22Rv1 (cell line): ENCODE measurements around the gene P4HB.

Source experiments
- ZFX ChIP-seq: fragments of 450-650 bp; IDR thresholded peaks from 2 replicates; pipeline ENCODE4 v1.6.1; 2017; ENCODE audit warnings: antibody characterized with exemption, borderline replicate concordance
- TF ChIP-seq, protein P1 (sequence below): fragments of 450-650 bp; IDR thresholded peaks from 2 replicates; pipeline ENCODE4 v1.5.1; 2017; ENCODE audit warnings: mild to moderate bottlenecking

DNA sequence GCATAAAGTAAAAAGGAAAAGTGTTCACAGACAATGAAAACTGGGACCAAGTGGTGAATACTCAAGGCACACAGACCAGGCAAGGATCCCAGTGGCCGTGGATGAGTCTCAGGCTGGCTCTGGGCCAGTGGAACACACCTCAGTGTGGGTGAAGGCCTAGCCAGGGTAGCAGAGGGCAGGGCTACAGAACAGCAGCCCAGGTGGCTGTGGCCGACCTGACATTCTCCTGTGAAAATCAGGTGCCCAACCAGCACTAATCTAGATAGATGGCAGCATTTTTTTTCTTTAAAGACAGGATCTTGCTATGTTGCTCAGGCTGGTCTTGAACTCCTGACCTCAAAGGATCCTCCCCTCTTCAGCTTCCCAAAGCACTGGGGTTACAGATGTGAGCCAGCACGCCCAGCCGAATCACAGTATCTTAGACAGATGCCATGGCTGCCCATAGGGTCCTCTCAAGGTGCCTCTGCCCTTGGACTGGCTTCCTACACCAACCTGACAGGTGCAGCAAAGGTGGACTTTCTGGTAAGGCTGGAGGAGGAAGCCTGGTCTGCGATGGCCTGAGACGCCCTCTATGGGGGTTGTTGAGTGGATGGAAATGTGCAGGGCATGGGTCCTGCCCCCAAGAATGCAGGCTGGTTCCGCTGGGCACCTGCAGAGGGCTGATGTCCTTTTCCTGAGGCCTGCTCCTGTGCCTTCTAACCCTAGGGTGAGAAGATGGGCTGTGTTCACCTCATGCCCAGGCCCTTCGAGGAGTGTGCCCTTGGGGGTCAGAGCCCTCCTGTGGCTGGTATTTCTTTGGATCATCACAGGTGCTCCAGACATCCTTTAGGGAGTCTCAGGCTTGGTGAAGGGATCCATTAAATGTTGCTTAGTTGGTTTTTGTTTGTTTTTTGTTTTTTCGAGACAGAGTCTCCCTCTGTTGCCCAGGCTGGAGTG lies 3.8 kb upstream of the P4HB start:
- TF ChIP-seq, protein P1, sequence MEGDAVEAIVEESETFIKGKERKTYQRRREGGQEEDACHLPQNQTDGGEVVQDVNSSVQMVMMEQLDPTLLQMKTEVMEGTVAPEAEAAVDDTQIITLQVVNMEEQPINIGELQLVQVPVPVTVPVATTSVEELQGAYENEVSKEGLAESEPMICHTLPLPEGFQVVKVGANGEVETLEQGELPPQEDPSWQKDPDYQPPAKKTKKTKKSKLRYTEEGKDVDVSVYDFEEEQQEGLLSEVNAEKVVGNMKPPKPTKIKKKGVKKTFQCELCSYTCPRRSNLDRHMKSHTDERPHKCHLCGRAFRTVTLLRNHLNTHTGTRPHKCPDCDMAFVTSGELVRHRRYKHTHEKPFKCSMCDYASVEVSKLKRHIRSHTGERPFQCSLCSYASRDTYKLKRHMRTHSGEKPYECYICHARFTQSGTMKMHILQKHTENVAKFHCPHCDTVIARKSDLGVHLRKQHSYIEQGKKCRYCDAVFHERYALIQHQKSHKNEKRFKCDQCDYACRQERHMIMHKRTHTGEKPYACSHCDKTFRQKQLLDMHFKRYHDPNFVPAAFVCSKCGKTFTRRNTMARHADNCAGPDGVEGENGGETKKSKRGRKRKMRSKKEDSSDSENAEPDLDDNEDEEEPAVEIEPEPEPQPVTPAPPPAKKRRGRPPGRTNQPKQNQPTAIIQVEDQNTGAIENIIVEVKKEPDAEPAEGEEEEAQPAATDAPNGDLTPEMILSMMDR: no peak
- TF ChIP-seq ZFX: no peak
